Colon (tissue), 2 donors: Measurements from ENCODE around the gene NBPF1.
"Not testable (repeated sequence)": the region's sequence is repeated elsewhere in the genome, so short reads cannot be mapped to it uniquely, and the experiment has no call there.

Experiments
- FAIRE-seq: peaks from 2 replicates; lab custom pipeline; 2012; peaks lifted over from hg19 to GRCh38; lab: Jason Lieb, UNC
- donor health status: control.
- donor health status: control.

The NBPF1 gene

DNA sequence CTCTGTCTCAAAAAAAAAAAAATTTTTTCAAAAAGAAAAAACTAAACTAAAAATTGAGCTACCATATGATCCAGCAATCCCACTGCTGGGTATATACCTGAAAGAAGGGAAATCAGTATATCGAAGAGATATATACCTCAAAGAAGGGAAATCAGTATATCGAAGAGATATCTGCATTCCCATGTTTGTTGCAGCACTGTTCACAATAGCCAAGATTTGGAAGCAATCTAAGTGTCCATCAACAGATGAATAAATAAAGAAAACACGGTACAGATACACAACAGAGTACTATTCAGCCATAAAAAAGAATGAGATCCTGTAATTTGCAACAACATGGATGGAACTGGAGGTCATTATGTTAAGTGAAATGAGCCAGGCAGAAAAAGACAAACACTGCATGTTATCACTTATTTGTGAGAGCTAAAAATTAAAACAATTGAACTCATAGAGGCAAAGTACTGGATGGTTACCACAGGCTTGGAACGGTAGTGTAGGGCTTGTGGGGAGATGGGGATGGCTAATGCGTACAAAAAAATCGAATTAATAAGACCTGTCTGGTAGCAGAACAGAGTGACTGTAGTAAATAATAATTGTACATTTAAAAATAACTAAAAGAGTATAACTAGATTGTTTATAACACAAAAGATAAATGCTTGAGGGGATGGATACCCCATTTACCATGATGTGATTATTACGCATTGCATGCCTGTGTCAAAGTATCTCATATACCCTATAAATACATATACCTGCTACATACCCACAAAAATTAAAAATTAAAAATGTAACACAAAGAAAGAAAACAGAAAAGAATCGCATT lies 28.0 kb upstream of the NBPF1 start:
- not testable (repeated sequence) for FAIRE-seq

DNA sequence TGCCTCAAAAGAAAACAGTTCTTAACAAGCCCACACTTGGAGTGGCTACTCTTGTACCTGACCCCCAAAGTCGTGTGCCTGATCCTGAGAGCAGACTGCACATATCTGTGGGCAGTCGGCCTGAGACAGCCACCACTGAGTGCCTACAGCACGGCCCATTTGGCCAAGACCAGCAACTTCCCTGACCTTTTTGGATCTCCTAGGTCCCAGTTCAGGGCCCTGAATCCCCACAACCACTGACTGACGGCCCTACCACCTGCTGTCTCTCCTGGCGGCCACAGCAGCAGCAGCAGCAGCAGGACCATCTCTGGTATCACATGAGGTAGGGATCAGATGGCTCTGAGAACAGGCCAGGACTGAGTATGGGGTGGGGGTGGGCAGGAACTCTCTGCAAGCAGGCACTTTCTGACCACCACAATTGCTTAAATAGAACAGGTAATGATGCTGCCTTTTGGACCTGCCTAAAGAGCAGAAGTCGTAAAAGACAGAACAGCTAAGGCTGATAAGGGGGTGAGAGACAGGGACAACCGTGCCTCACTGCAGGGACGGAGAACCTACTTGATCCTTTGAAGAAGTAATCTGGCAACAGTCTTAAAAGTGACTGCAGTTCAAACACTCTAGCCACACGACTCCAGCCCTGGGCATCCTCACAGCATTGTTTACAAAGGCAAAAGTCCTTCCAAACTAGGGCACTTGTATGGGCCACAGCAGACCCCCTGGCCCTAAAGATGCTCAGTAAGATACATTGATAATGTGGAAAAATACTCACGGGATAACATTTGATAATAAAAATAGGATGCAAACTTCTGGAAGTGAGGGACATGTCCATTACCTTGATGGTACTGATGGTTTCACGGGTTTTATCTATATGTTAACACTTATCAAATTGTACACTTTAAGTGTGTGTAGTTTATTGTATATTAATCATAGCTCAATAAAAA lies 26.0 kb upstream of the NBPF1 start:
- not testable (repeated sequence) for FAIRE-seq

DNA sequence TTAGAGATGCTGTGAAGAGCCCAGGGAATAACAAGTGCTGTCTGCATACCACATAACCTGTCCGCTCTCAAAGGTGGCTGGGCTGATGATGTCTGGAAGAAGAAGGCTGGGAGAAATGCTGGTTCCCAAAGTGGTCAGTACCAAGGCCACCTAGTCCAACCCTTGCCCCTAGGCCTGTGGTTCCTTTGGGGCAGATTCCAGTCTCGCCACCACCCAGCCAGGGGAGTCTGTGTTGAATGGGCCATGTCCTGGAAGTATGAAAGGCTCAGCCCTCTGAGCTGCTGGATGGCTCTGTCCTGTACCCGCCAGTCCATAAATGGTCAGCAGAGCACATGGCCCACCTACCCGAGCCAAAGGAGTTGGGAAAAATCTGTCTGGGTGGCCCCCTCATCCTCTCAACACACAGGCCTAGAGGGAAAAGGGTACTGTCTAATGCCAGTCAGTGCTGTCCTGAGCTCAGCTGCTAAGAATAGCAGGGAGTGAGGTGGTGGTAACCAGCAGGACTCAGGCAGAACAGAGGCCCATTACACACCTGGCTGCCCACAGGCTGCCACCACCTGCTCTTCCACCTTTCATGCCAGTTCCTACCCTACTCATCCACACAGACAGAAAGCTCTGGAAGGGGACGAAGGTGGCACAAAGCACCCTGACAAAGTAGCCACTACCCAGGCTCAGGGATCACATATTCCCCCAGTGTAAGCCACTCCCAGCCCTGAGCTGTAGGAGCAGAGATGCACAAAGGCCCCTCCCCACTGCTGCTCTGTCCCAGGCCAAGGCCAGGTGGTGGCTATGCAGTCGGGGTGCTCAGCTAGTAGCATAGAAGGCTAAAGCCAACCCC lies 24.8 kb upstream of the NBPF1 start:
- not testable (repeated sequence) for FAIRE-seq

DNA sequence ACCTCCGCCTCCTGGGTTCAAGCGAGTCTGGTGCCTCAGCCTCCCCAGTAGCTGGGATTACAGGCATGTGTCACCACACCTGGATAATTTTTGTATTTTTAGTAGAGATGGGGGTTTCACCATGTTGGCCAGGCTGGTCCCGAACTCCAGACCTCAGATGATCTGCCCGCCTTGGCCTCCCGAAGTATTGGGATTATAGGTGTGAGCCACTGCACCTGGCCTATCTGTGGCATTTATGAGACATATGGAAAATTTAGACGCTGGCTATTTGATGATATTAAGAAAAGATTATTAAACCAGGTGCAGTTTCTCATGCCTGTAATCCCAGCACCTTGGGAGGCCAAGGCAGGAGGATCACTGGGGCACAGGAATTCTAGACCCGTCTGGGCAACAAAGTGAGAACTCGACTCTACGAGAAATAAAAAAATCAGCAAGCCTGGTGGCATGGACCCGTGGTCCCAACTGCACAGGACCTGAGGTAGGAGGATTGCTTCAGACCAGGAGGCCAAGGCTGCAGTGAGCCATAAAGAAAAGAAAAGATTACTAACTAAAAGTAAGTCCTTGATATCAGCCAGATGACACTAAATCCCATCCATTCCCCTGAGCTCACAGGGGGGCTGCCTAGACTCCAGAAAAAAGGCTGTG lies 23.3 kb upstream of the NBPF1 start:
- not testable (repeated sequence) for FAIRE-seq

DNA sequence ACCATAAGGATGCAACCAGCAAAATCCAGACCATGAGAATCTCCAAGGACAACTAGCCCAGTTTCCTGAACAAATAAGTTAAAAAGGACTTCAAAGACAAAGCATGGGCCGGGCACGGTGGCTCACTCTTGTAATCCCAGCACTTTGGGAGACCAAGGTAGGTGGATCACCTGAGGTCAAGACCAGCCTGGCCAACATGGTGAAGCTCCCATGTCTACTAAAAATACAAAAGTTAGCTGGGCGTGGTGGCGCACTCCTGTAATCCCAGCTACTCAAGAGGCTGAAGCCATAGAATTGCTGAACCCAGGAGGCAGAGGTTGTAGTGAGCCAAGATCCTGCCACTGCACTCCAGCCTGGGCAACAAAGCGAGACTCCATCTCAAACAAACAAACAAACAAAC lies 22.6 kb upstream of the NBPF1 start:
- not testable (repeated sequence) for FAIRE-seq

DNA sequence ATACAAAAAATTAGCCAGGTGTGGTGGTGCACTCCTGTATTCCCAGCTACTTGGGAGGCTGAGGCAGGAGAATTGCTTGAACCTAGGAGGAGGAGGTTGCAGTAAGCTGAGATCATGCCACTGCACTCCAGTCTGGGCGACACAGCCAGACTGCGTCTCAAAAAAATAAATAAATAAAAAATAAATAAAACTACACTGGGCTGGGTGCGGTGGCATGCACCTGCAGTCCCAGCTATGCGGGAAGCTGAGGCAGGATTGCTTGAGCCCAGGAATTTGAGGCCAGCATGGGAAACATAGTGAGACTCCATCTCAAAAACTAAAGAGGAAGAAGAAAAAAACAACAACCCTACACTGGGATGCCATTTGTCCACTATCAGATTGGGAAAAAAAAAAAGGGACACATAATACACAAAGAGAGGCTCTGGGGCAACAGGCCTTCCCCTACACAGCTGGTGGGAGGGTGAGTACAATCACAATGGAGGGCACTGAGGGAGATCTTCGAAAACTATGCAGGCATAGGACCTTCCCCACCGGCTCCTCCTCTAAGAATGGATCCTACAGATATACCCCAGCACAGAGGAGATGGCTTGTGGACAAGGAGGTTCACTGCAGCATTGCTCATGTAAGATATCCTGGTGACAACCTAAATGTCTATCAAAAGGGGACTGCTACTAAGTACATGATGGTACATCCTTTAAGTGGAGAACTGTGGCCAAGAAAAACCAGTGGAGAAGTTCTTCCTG lies 20.3 kb upstream of the NBPF1 start:
- FAIRE-seq = not testable (repeated sequence)

DNA sequence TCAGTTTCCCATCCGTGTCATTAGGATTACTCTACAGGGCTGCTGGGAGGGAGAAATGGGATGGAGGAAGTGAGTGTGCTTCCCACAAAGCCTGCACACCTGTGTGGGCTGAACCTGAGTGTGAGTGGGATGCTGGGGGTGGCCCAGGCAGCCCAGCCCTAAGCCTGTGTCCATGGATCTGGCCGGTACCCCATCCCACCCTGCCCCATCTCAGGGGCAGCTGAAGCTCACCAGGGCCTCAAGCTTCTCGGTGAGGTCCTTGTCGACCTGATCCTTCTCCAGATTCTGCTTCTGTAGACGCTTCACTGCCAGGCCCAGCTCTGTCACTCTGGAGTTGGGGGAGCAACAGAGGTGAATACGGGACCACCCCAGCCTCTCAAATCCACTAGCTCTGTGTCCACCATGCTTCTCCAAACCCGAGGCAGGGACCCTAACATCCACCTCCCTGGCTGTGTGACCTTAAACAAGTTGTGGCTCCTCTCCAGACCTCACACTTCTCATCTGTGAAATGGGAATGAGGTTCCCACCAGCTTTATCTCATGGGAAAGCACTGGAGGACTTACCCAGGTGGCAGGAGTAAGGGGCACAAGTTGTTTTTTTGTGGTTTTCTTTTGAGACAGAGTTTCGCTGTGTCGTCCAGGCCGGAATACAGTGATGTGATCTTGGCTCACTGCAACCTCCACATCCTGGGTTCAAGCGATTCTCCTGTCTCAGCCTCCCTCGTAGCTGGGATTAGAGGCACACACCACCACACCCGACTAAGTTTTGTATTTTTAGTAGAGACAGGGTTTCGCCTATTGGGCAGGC lies 18.9 kb upstream of the NBPF1 start:
- FAIRE-seq = not testable (repeated sequence)

DNA sequence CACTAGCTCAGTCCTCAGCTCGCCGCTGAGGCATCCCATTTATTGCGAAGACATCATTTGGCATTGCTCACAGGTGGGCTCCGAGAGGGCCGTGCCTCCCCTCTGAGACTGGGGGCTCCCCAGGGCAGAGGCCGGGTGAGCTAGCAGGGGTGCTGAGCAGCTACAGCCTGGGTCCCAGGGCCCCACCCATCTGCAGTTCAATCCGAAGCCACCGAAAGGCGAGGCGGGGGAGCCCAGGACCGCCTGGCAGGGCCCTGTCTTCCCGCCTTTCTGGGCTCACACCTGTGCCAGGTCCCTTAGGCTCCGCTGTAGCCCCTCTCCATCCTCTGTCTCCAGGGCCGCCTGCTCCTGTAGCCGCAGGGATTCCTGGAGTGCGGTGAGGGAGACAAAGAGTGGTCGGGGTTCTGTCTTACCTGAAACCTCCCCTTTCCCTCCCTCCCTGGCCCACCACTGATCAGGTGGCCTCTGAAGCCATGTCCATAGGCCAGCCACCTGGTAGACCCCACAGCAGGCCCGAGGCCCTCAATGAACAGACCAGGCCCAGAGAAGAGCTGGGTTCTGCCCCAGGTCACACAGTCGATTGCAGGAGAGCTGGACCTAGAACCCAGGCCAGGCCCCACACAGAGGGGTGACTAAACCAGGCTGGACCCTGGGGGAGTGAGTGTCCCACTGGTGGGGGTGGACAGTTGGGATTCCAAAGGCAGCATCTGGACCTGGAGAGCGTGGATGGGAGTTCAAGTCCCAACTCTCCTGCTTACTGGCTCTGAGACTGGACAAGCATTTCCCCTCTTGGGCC lies 18.1 kb upstream of the NBPF1 start:
- FAIRE-seq = no peak

DNA sequence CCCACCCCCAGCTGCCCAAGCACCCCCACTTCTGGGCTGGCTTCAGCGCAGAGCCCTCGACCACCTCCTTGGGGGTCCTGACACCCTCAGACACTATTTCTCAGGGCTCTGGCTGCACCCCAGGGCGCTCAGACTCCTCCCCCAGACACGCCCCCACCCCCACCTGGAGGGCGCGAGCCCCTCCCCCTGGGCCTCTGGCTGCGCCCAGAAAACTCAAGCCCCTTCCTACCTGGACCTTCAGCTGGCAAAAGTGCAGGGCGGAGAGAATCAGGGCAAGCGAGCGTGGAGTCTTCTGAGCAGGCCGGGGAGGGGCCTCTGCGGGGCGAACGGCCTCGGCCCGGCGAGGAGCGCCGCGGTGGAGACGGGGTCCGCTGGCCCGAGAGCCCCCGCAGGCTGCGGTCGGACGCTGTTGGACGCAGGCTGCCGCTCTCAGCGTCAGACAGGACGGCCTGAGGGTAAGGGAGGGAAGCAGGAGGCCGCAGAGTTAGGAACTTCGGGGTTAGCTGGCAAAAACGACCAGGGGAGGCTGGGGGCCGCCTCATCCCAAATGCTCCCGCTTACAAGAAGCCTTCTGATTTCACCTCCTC lies 17.4 kb upstream of the NBPF1 start:
- no peak for FAIRE-seq

DNA sequence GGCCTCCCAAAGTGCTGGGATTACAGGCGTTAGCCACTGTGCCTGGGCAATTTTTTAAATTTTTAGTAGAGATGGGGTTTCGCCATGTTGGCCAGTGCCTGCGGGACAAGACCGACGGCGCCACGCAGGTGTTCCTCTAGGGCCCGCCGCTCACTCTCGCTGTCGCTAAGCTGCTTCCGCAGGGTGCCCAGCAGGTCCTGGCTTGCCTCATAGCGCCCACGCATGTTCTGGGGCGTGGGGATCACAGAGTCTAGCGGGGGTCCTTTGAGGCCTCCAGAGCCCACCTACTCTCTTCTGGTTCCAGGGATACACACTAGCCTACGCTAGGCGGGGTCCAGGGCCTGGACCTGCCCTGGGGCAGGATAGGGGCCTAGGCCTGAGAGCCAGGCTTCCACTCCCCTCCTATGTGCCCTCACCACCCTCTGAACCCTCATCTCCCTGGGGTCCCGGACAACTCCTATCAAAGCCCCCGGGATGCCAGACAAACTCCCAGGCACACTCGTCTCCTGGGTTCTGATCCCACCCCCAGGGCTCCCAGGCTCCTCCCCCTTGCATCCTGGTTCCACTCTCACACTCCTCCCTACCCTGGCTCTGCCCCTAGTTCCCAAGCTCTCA lies 16.7 kb upstream of the NBPF1 start:
- FAIRE-seq = not testable (repeated sequence)

DNA sequence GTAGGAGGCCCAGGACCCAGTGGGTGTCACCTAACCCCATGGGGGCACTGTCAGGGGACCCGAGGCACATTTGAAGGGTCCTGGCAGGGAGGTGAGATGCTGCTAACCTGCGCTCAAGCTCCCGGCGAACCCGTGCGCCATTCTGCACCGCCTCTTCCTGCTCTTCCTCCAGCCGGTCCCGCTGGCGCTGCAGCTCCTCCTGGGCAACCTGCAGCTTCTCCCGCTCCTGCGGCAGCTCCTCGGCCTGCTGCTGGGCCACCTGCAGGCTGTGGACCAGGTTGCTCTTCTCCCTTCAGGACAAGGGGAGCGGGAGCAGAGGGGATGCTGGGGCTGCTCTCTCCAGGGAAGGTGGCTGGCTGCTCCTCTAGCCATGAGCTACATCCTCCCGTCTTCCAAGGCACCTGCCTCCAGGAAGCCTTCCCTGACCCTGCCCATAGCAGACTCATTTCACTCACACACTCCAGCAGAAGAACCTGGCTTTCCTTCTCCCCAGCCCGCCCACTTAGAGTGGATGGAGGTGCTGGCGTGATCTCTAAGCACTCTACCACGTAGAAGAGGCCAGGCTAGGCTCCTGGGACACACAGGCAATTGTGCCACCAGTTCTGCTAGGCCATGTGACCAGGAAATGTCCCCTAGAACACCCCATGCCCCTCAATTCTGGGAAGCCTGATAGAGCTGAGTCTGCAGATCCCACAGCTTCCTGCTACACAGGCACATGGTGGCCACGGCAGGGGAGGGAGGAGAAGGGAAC lies 15.2 kb upstream of the NBPF1 start:
- no peak for FAIRE-seq

DNA sequence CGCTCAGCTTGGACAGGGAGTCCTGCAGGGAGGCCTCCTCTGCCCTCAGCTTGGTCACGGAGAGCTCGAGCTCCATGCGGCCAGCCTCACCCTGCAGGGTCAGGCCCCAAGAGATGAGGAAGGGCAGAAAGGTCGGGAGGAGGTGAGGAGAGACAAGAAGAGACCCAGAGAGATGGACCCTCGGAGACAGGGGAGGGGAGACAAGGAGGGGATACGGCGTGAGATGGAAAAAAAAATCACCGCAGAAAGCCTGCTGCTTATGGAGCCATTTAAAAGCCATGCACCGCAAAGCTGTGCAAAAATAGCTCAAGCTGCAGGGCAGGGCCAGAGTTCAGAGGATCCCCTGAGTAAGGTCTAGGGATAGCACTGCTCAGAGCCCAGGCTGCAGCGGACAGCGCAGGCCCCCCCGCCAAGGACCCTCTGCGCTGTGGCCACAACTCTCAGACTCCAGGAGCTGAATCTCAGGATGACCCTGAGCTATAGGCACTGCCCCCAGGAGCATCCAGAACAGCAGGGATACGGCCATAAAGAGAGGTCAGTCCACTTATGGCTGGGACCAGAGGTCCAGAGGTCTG lies 13.1 kb upstream of the NBPF1 start:
- FAIRE-seq = not testable (repeated sequence)

DNA sequence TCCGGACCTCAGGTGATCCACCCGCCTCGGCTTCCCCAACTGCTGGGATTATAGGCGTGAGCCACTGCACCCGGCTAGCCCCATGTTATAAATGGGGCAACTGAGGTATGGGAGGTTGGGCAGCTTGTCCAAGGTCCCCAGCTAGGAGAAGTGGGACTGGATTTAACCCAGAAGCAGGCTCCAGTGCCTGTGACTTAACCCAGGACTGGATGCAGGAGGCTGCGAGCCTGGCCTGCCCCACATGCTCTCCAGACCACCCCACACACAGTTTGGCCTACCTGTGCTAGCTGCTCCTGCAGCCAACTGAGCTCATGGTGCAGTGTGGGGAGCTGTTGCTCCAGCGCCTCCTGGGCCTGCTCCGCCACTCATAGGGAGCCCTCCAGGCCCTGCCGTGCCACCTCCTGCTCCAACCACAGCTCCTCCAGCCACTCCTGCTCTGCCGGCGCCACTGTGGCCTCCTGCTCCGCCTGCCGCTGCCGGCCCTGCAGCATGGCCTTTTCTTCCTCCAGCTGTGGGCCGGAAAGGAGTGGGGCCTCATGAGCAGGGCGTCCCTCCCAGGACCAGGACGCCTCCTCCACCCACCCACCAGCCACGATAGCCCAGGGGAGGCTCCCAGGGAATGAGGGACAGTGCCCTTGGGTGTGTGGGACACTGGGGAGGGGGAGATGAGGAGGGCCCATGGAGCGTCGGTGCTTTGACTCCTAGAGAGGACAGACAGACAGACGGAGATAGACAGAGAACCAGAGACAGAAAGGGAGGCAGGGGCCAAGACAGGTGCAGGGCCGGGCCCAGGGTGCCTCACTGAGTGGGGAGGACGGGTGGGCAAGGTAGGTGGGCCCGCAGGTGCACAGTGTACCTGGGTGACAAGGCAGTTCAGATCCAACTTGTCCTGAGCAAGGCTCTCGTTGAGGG lies 12.4 kb upstream of the NBPF1 start:
- FAIRE-seq = no peak

DNA sequence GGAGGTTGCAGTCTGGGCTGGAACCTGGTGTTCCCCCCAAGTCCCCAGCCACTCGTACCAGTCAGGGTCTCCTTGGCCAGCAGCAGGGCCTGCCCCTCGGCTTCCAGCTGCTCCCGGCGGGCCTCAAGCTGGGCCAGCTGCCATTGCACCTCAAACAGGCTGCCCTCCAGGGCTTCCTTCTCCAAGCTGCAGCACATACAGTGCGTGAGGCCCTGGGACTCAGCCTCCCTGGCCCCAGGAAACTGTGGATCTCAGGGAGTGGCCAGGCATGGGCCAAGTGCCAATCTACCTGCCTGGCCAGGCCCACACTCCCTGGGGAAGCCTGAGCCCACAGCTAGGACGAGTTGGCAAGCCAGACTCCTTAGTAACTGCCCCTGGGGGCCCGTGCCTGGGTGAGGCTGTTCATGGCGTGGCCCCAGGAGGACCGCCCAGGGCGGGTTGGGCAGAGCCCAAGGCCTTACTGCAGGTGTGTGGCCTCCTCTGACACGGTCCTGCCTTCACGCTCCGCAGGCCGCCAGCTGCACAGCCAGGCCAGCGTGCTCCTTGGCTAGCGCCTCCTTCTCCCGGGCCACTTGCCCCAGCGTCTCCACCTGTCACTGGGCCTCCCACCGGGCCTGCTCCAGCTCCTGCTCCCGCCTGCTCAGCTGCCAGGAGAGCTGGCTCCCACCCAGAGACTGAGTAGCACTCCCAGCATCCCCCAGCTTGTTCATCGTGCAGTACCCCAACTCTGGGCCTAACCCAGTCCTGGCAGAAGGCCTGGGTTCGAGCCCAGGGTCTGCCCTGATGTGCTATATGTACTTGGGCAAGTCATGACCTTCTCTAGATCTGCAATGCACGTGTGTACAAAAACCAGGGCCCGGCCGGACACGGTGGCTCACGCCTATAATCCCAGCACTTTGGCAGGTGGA lies 10.7 kb upstream of the NBPF1 start:
- FAIRE-seq = not testable (repeated sequence)

DNA sequence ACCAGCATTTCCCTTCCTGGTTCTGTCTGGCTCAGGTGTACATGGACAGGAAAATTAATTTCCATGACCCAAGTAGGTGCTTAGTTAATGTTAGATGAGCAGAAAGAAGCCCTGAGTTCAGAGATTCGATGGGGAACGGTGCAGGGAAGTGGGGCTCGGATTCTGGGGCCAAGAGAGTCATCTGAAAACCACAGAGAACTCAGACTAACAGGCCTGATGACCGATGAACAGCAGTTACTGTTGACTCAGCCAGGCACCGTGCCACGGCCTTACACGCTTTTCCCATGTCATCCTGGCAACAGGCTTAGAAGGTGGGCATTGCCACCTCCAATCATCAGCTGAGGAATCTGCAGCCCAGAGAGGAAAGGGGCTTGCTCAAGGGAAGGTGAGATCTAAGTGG lies 10.0 kb upstream of the NBPF1 start:
- not testable (repeated sequence) for FAIRE-seq
